Measurements from ENCODE around the gene EHF.
"Not testable (repeated sequence)": the region's sequence is repeated elsewhere in the genome, so short reads cannot be mapped to it uniquely, and the experiment has no call there.

EHF gene

GRCh38 chr11:34671946-34672345 lies 51.1 kb downstream of the EHF start:
- no peak for DNase-seq

- no peak for DNase-seq
These were observed 53.1 kb downstream of the EHF start for GRCh38 chr11:34674038-34674437.

GRCh38 chr11:34676227-34676626 lies 55.3 kb downstream of the EHF start:
- DNase-seq: no peak

GRCh38 chr11:34679681-34680080 lies 58.8 kb downstream of the EHF start:
- DNase-seq: no peak

- no peak for DNase-seq
These were observed 59.3 kb downstream of the EHF start for GRCh38 chr11:34680206-34680605.

- peak; percentile 33 for DNase-seq
These were observed 60.2 kb downstream of the EHF start for GRCh38 chr11:34680918-34681586.

- no peak for DNase-seq
These were observed 61.9 kb downstream of the EHF start for GRCh38 chr11:34682825-34683224.

- no peak for DNase-seq
These were observed 62.5 kb downstream of the EHF start for GRCh38 chr11:34683396-34683795.

- DNase-seq: no peak
These were observed 65.0 kb downstream of the EHF start for GRCh38 chr11:34685864-34686263.

GRCh38 chr11:34692299-34692698 lies 71.4 kb downstream of the EHF start:
- not testable (repeated sequence) for DNase-seq

GRCh38 chr11:34696862-34697261 lies 76.0 kb downstream of the EHF start:
- no peak for DNase-seq

- DNase-seq: no peak
These were observed 86.0 kb downstream of the EHF start for GRCh38 chr11:34706709-34707461.

GRCh38 chr11:34707462-34707840 lies 86.6 kb downstream of the EHF start:
- no peak for DNase-seq

Measured in amniotic stem cell (primary cell).